ENCODE measurements around the gene STX16. TPM values are rescaled to one million over a fixed set of nuclear protein-coding genes. Genes with fewer than 3 reads are reported as not detected.

STX16 gene
- total RNA-seq, 1 experiment from 2014 or later = 89.1 TPM

DNA sequence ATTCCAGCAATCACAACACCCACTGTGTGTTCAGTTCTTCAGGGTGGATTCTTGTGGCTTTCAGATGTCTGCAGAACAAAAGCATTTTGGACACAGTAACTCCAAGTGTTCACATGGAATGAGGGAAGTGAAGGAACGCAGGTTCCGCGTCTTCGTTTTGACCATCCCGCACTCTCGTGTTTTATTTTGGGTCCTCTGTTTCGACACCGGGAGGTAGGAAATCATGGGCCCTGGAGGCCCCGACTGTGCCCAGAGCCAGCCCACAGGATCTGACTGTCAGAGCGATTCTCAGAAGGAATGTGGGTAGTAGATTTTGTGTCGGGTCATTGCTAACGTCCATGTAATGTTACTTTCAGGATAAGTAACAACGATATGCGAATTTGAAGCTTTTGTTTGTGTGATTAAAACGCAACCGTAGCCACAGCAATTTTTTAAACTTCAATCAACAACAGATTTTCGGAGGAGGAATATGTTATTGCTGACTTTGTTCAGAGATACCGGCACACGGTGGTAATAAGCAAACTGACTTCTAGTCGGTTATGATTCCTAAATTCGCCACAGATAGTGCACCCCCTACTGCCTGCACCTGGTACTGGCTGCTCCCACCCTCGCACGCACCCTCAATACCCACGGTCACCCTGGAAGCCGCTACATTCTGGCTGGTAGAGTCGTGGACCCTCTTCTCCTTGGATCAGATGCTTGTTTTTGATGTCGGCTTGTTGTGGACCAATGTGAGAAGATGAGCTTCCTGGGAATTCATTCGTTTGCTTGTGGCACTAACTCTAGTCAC, 52.0 kb downstream of the STX16 start:
- no peak overlapping the region for H3K4me3 Mint-ChIP-seq
- TF ChIP-seq HMGA2 (CRISPR knock-in tag; IDR thresholded peaks at IDR 0.05) (no peak), OVOL2 (CRISPR knock-in tag; IDR thresholded peaks at IDR 0.05; ENCODE audit: borderline replicate concordance) (no peak), NR3C1 (CRISPR knock-in tag; conservative IDR thresholded peaks at IDR 0.05; ENCODE audit: low read depth) (no peak), JUN (CRISPR knock-in tag; IDR thresholded peaks at IDR 0.05) (no peak), ZNF232 (CRISPR knock-in tag; IDR thresholded peaks at IDR 0.05) (no peak)
- TF ChIP-seq, protein P1, sequence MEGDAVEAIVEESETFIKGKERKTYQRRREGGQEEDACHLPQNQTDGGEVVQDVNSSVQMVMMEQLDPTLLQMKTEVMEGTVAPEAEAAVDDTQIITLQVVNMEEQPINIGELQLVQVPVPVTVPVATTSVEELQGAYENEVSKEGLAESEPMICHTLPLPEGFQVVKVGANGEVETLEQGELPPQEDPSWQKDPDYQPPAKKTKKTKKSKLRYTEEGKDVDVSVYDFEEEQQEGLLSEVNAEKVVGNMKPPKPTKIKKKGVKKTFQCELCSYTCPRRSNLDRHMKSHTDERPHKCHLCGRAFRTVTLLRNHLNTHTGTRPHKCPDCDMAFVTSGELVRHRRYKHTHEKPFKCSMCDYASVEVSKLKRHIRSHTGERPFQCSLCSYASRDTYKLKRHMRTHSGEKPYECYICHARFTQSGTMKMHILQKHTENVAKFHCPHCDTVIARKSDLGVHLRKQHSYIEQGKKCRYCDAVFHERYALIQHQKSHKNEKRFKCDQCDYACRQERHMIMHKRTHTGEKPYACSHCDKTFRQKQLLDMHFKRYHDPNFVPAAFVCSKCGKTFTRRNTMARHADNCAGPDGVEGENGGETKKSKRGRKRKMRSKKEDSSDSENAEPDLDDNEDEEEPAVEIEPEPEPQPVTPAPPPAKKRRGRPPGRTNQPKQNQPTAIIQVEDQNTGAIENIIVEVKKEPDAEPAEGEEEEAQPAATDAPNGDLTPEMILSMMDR (IDR thresholded peaks at IDR 0.05) = 0 out of 2 replicates have a peak, but pooled peaks have one; percentile 16
- TF ChIP-seq, protein P2, sequence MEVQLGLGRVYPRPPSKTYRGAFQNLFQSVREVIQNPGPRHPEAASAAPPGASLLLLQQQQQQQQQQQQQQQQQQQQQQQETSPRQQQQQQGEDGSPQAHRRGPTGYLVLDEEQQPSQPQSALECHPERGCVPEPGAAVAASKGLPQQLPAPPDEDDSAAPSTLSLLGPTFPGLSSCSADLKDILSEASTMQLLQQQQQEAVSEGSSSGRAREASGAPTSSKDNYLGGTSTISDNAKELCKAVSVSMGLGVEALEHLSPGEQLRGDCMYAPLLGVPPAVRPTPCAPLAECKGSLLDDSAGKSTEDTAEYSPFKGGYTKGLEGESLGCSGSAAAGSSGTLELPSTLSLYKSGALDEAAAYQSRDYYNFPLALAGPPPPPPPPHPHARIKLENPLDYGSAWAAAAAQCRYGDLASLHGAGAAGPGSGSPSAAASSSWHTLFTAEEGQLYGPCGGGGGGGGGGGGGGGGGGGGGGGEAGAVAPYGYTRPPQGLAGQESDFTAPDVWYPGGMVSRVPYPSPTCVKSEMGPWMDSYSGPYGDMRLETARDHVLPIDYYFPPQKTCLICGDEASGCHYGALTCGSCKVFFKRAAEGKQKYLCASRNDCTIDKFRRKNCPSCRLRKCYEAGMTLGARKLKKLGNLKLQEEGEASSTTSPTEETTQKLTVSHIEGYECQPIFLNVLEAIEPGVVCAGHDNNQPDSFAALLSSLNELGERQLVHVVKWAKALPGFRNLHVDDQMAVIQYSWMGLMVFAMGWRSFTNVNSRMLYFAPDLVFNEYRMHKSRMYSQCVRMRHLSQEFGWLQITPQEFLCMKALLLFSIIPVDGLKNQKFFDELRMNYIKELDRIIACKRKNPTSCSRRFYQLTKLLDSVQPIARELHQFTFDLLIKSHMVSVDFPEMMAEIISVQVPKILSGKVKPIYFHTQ (CRISPR knock-in tag; IDR thresholded peaks at IDR 0.05) = no peak
- H3K27me3 Mint-ChIP-seq (ENCODE audit: low read depth) = no peaks in the 10 kb centered on the region
- DNase-seq (ENCODE audit: low spot score) (peak; percentile 13), ATAC-seq (no peak)
- ChIA-PET POLR2A (no interaction called here), CTCF (interaction anchor here (1.5 to 2.7 kb wide), 3 partner anchors 12 to 221 kb away, joined by 4 to 11 read pairs (median 8); partner anchors contain the start of gene STX16)
- H3K9me3 Mint-ChIP-seq = peaks cover 4% of the 10 kb centered on the region
- H3K36me3 Mint-ChIP-seq = peaks cover 46% of the 10 kb centered on the region
- no peak overlapping the region for H3K27ac Mint-ChIP-seq
- H3K4me1 Mint-ChIP-seq = peaks cover 9% of the 10 kb centered on the region

DNA sequence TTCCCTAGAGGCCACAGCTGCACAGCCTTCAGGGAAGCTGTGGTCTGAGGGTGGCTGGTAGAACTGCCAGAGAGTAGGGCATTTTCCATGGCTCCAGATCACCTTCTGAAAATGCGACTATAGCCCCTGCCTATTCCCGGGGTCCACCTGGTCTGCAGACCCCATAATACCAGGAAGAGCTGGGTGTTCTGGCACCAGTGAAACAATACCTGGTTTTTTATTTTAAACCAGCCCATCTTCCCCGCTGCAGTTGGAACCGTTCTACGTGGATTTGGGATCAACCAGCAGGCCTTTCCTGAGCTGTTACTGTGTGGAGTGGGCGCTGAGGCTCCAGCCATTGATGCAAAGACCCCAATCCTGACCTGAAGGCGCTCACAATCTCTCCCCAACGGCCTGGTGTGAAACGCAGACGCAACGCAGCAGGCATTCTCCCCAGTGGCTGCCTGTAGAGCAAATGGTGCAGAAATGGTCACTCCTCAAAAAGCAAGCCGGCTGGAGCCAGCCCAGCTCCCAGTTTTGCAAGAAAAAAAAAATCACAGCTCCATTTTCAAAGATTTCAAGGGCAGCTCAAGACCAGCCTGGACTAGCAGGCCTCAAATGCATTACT, 52.8 kb downstream of the STX16 start:
- no peak for TF ChIP-seq PRRX2 (CRISPR knock-in tag; IDR thresholded peaks at IDR 0.05)
- TF ChIP-seq JAZF1 (CRISPR knock-in tag; IDR thresholded peaks at IDR 0.05) = no peak
- TF ChIP-seq, protein P3, sequence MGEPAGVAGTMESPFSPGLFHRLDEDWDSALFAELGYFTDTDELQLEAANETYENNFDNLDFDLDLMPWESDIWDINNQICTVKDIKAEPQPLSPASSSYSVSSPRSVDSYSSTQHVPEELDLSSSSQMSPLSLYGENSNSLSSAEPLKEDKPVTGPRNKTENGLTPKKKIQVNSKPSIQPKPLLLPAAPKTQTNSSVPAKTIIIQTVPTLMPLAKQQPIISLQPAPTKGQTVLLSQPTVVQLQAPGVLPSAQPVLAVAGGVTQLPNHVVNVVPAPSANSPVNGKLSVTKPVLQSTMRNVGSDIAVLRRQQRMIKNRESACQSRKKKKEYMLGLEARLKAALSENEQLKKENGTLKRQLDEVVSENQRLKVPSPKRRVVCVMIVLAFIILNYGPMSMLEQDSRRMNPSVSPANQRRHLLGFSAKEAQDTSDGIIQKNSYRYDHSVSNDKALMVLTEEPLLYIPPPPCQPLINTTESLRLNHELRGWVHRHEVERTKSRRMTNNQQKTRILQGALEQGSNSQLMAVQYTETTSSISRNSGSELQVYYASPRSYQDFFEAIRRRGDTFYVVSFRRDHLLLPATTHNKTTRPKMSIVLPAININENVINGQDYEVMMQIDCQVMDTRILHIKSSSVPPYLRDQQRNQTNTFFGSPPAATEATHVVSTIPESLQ (CRISPR knock-in tag; IDR thresholded peaks at IDR 0.05) = no peak
- TF ChIP-seq ZNF263 (CRISPR knock-in tag; IDR thresholded peaks at IDR 0.05; ENCODE audit: low read depth) = no peak
- no peak for TF ChIP-seq NR3C1 (CRISPR knock-in tag; conservative IDR thresholded peaks at IDR 0.05; ENCODE audit: low read depth)
- TF ChIP-seq EMX1 (CRISPR knock-in tag; IDR thresholded peaks at IDR 0.05) = no peak
- TF ChIP-seq CREM (CRISPR knock-in tag; IDR thresholded peaks at IDR 0.05) = no peak
- TF ChIP-seq RORB (CRISPR knock-in tag; IDR thresholded peaks at IDR 0.05) = no peak
- H3K4me3 Mint-ChIP-seq = no peak overlapping the region
- no peaks in the 10 kb centered on the region for H3K27me3 Mint-ChIP-seq (ENCODE audit: low read depth)
- H3K4me1 Mint-ChIP-seq = peaks cover 9% of the 10 kb centered on the region
- ATAC-seq (no peak), DNase-seq (ENCODE audit: low spot score) (peak; percentile 3)
- H3K27ac Mint-ChIP-seq = no peak overlapping the region
- peaks cover 42% of the 10 kb centered on the region for H3K36me3 Mint-ChIP-seq
- ChIA-PET POLR2A (no interaction called here), CTCF (interaction anchor here (1.2 to 2.7 kb wide), 3 partner anchors 52 to 222 kb away, joined by 3 to 11 read pairs (median 8); partner anchors contain the start of gene STX16)
- H3K9me3 Mint-ChIP-seq = peaks cover 4% of the 10 kb centered on the region

Measured in WTC11 (cell line).